NCI-H460 (cell line): ENCODE results near the gene PUS1. TPM values are rescaled to one million over a fixed set of nuclear protein-coding genes. Genes with fewer than 3 reads are reported as not detected.
A peak's percentile ranks its signal among the peaks of the same experiment; 100 is the strongest.
"Not testable (repeated sequence)": the region's sequence is repeated elsewhere in the genome, so short reads cannot be mapped to it uniquely, and the experiment has no call there.

Experiments used
- DNase-seq: peaks from one replicate; pipeline ENCODE4 v3.0.0-alpha.2; 2016; ENCODE audit warnings: low read depth; ENCODE audit errors: extremely low read depth
- polyA plus RNA-seq: library from polyadenylated mRNA; depleted of rRNA; stranded (reverse); fragments of >200 nt; gene quantifications from 2 replicates; pipeline ENCODE4 v1.2.3, GENCODE V29; 2014; cell fraction: nucleus; rRNA removed
- total RNA-seq: library from RNA; depleted of rRNA; stranded (reverse); fragments of >200 nt; shearing (Covaris generic); gene quantifications from 2 replicates; pipeline ENCODE4 v1.2.3, GENCODE V29; 2014; rRNA removed

The PUS1 gene
- 37.7 and 42.2 TPM in 2 replicates for total RNA-seq
- polyA plus RNA-seq, result 179 TPM in 2 replicates

GRCh38 chr12:131928711-131929580 lies at the start of gene PUS1:
Gene PUS1, plus strand, starts transcription at chr12:131929276. Its CDS starts 447 bp downstream, at chr12:131929723.
- DNase-seq, result peak; percentile 94

- no peak for DNase-seq
Measured at GRCh38 chr12:131882804-131883520, 46.1 kb upstream of the PUS1 start.

GRCh38 chr12:131883521-131883900 lies 45.6 kb upstream of the PUS1 start:
- DNase-seq, result no peak

- DNase-seq, result not testable (repeated sequence)
Measured at GRCh38 chr12:131885076-131885475, 44.0 kb upstream of the PUS1 start.

GRCh38 chr12:131885543-131886057 lies 43.5 kb upstream of the PUS1 start:
- no peak for DNase-seq

GRCh38 chr12:131891722-131892121 lies 37.4 kb upstream of the PUS1 start:
- DNase-seq, result not testable (repeated sequence)

GRCh38 chr12:131892711-131893604 lies 36.1 kb upstream of the PUS1 start:
- DNase-seq, result no peak

- DNase-seq, result no peak
Measured at GRCh38 chr12:131893605-131894312, 35.3 kb upstream of the PUS1 start.

- peak; percentile 85 for DNase-seq
Measured at GRCh38 chr12:131894313-131894860, 34.7 kb upstream of the PUS1 start, which contains the start of gene ULK1. Gene ULK1, plus strand, starts transcription at chr12:131894622. Its CDS starts 380 bp downstream, at chr12:131895002.

GRCh38 chr12:131894981-131895639 lies 34.0 kb upstream of the PUS1 start:
- no peak for DNase-seq

GRCh38 chr12:131895640-131896079 lies 33.4 kb upstream of the PUS1 start:
- no peak for DNase-seq

GRCh38 chr12:131896080-131896810 lies 32.8 kb upstream of the PUS1 start:
- DNase-seq, result peak; percentile 83

- no peak for DNase-seq
Measured at GRCh38 chr12:131896811-131897270, 32.2 kb upstream of the PUS1 start.

GRCh38 chr12:131897276-131897675 lies 31.8 kb upstream of the PUS1 start:
- no peak for DNase-seq

GRCh38 chr12:131897875-131898274 lies 31.2 kb upstream of the PUS1 start:
- DNase-seq, result no peak

GRCh38 chr12:131900397-131900796 lies 28.7 kb upstream of the PUS1 start:
- DNase-seq, result no peak

GRCh38 chr12:131901431-131902331 lies 27.4 kb upstream of the PUS1 start:
- DNase-seq, result peak; percentile 21
